HG03439 (cell line): ENCODE results near the gene TUBB.
A peak's percentile ranks its signal among the peaks of the same experiment; 100 is the strongest.

ENCODE experiments used
- ATAC-seq: cut with Tn5 transposase; IDR thresholded peaks from one replicate; pipeline ENCODE4 v1.9.1; 2021; ENCODE audit warnings: mild to moderate bottlenecking, moderate library complexity; ENCODE audit not compliant: unreplicated experiment

TUBB gene

DNA sequence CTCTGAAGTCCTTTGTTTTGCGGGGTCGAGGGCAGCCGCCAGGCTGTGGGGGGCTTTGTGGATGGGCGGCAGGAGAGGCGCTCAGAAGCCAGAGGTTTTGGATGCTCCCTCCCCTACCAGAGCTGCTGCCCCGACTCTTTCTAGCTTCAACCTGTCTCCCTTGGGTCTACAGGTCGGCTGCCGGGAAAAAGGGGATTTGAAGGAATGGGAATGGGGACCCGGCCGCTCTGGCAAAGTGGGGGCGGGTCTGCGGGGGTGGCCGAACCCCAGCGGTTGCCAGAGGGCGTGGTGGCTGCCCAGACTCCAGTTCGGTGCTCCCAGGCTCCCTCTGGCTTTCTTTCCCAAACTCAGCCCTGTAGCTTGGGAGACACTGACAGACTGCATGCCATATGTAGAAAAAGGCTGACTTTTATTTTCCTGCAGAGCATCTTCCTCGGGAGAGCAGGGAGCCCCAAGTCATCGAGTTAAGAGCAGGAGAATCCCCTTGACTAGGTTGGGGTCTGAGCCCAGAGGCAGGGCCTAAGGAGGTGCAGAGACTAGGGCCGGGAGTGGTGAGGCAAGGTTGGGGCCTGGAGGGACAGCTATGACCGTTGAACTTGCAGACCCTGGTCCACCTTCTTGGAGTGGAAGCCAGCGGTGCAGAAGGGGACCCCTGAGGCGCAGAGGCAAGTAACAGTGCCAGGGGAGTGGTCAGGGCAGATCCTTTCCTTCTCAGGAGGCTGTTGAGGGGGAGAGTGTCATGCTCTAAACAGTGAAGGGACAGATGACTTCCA, 32.3 kb upstream of the TUBB start:
- ATAC-seq = no peak

DNA sequence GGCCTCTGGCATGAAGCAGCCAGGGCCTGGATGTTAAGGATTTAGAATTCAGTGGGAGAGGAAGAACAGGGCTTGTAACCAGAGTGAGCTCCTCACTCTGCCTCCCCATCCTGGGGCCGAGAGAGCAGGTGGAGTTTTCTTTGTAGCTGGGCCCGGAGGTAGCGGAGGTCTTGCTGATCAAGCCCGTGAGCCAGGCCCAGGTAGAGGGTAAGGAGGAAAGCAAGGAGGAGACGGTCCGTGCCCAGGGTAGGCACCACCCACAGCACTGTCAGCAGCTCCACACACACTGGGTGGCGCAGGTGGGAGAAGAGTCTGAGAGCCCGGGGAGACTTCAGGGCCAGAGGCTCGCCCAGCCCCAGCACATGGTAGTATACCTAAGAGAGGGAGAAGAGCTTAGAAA, 31.6 kb upstream of the TUBB start:
- ATAC-seq = no peak

DNA sequence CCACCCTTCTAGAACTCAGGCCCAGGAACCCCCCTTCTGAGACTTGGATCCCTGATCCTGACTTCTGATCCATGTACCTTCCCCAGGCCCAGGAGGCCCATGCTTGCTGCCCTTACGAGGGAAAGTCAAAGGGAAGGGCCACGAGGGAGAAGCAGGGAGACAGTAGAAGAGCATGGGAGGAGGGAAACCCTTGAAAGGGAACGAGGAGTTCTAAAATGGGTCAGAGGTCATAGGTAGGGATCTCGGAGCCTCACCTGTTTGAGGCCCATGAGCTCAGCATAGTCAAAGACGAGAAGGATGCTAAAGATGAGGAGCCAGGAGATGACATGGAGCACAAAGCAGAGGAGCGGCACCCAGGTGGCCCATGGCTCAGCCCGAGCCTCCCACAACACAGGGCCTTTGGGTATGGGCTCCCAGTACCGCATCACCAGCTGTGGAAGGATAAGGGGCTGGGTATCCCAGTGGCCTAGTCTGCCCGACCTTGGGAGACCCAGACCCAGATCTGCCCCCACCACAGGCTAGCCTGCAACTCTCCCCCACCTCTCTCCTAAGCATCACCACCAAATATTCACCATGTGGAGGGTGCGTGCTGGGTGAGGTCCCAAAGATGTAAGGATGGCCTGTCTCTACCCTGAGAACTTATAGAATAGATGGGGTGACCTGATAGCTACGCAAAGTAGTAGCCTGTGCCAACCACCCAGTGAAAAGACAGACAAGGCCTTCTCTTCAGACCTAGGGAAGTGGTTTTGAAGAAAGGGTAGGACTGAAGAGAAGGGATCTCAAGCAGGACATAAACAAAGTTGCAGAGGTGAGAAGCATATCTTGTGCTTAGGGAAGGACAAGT, 30.9 kb upstream of the TUBB start:
- ATAC-seq = no peak

- no peak for ATAC-seq
Observed at GRCh38 chr6:30689985-30690384, 30.2 kb upstream of the TUBB start.

DNA sequence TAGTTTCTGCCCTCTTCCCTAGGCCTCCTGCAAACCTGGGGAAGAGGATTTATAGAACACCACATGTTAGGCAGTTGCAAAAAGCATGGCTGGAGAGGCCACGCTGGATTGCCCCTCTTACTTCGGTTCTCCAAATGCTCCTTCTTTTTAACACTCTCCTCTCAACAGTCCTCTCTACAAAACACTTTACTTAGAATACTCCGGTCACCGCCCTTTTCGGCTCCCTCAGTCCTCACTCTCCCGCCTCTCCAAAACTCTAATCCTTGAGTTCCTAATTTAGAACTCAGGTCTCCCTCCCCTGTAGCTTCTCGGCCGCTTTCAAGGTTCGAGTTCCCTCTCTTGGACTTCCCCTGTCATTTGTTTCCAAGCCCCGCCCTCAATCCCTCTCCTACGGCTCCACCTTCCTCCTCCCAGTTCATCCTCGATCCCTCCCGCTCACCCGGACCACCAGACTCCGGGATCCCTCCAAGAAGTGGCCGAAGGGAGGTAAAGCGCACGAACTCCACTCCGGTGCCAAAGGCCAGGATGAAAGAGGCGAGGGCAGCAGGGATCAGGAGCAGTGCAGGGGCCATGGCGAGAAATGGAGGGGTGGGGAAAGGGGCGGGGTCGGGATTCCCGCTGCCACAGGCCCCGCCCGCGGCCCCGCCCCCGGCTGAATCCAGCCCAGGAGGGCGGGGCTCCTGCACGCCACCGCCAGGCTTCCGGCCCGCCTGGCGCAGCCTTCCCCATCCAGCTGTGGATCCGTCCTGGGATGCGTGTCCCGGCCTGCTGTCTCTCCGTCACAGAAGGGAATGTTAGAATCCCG, 29.5 kb upstream of the TUBB start, which contains the start of gene NRM:
Gene NRM (minus strand): TSS at position 582 of the 805 bp plus-strand sequence. CDS start 10 bp downstream, at position 572.
- no peak for ATAC-seq

DNA sequence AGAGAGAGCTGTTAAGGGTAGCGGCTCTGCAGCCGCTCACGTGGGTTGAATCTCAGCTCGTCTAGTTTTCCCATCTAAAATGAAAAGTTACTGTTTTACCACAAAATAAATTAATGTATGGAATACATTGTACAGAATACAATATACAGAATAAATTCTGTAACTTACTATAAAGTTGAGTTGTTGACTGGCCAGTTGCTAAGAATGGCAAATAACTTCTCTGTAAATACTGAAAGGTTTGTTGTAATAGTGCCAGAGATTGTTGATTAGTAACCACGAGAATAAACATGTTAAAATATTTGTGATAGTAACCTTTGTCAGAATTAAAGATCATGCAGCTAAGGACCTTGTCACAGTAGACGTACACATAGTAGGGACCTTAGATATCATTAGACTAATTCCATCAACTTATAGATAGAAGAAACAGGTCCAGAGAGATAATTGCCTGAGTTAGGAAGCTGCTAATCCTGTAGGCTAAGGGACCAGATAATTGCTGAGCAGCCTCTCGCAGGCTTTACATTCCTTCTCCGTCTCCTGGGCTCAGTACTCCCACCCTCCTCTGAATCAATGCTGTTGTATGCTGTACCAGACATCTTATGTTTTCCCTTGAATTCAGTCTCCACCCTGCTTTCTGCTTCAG, 28.8 kb upstream of the TUBB start:
- no peak for ATAC-seq

DNA sequence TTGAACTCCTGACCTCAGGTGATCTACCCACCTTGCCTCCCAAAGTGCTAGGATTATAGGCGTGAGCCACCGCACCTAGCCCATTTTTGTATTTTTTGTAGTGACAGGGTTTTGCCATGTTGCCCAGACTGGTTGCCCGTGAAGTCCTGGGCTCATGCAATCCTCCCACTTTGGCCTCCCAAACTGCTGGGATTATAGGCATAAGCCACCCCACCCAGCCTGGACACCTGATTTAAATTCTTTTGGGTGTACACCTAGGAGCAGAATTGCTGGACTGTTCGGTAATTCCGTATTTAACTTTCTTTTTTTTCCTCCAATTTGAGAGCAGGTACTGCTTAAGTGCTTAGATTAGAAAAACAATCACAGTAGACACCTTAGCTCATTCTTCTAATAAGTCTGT, 23.7 kb upstream of the TUBB start:
- no peak for ATAC-seq

DNA sequence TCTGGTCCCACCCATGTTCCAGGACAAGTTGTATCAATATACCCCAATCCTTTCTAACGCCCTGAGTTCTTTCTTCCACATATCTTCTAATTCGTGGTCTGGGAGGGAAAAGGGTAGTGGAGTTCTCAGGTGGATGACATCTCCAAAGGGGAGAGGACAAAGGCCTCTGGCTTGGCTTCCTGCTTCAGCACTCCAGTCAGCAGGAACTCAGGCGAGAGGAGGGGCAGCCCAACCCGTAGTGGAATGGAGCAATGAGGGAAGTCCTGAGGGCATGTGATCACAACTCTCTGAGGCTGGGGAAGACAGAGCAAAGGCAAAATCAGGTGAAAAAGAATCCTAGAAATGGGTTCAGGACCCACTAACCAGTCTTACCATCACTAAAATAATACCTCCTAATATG, 19.8 kb upstream of the TUBB start:
- ATAC-seq = no peak

- ATAC-seq = no peak
Observed at GRCh38 chr6:30703011-30703410, 17.1 kb upstream of the TUBB start.

GRCh38 chr6:30703821-30704220, 16.3 kb upstream of the TUBB start:
- ATAC-seq = no peak

- ATAC-seq = no peak
Observed at GRCh38 chr6:30705620-30706019, 14.5 kb upstream of the TUBB start.

DNA sequence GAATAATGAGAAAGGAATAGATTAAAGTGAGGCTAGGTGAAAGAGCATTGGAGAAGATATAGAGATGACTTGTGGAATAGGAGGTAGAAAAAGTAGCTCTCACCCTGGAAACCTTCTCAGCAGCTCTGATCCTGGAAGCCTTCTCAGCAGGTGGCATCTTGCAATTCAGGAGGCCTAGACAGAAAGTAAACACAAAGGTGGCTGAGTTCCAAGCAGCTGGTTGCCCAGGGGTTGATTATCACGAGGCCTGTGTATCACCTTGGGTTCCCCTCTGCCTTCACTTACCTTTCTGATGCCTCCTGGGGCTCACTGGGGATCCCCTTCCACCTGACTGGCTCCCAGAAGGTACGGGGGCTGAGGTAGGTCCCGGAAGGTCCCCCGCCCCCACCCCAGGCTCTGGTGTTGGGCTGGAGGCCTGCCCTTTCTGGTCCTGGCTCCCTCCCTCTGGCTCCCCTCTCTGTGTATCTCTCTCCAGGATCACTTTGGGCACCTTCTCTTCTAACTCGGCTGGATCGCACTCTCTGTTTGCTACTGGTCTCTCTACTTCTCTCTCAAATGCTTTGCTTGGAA, 12.8 kb upstream of the TUBB start:
- no peak for ATAC-seq

GRCh38 chr6:30709101-30709868, 10.9 kb upstream of the TUBB start:
- ATAC-seq = no peak

- no peak for ATAC-seq
Observed at GRCh38 chr6:30711758-30712380, 8.3 kb upstream of the TUBB start.

GRCh38 chr6:30712441-30712945, 7.7 kb upstream of the TUBB start:
- no peak for ATAC-seq

- no peak for ATAC-seq
Observed at GRCh38 chr6:30714263-30714662, 5.9 kb upstream of the TUBB start.

GRCh38 chr6:30716879-30717128, 3.3 kb upstream of the TUBB start:
- no peak for ATAC-seq

GRCh38 chr6:30717129-30717844, 2.9 kb upstream of the TUBB start, which contains the start of gene MDC1:
TSS of gene MDC1 (minus strand) at chr6:30717281. CDS start at chr6:30715175, 2,106 bp downstream.
- peak; percentile 73 for ATAC-seq
